ENCODE data around the gene SND1. TPM values are rescaled to one million over a fixed set of nuclear protein-coding genes. Genes with fewer than 3 reads are reported as not detected.

SND1 gene
- total and polyA plus RNA-seq, 2 donors (not counting 3 experiments of a cell fraction or from before 2014, with no cell fraction given): 116 to 249 TPM

DNA sequence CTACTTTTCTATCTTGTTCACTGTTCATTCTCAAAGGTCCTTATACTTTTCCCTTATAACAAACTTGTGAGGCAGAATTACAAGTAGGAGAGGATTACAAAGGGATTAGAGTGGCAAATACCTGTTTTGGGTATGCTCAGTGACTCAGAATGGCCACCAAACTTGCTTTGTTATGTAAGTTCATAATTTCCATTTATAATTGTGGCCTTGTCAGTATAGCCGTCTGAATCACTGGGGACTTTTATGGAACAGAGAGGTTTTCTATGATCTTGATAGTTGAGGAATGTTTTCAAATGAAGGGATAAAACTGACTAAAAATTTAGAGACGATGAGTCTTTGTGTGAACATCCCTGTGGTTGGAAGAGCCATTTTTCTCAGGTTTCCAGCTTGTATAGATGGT lies 116.2 kb downstream of the SND1 start:
- Histone ChIP-seq H3K9ac (replicated peaks; ENCODE audit: extremely low read depth, insufficient read depth, low read length) (no peak overlapping the region), H4K20me1 (replicated peaks; ENCODE audit: control insufficient read depth, extremely low read depth, insufficient read depth, low read length) (peaks cover 7% of the 10 kb centered on the region), H3K4me1 (ENCODE audit: control insufficient read depth, extremely low read depth, insufficient read depth, low read length) (peaks cover 7% of the 10 kb centered on the region), H3K36me3 (ENCODE audit: control insufficient read depth in 2 of 2, extremely low read depth in 1 of 2, insufficient read depth in 2 of 2, low read length in 2 of 2) (no peaks in the 10 kb centered on the region), H3K4me3 (replicated peaks in 1 of 3; ENCODE audit: insufficient read depth in 1 of 3, low read depth in 1 of 3, low read length in 3 of 3) (no peak overlapping the region), H3K27me3 (ENCODE audit: control insufficient read depth in 2 of 2, insufficient read depth in 2 of 2, low read length in 2 of 2) (no peaks in the 10 kb centered on the region), H3K27ac (ENCODE audit: insufficient read depth, low read depth, low read length) (no peak overlapping the region), H3K4me2 (ENCODE audit: insufficient read depth, low read length) (no peak overlapping the region), H3K9me3 (replicated peaks; ENCODE audit: control insufficient read depth, insufficient read depth, low read length) (no peaks in the 10 kb centered on the region), H2AFZ (ENCODE audit: low read depth, low read length) (no peak overlapping the region), H3K79me2 (ENCODE audit: control insufficient read depth, insufficient read depth, low read length) (peaks cover 68% of the 10 kb centered on the region), H3K9me1 (replicated peaks; ENCODE audit: control insufficient read depth, extremely low read depth, insufficient read depth, low read length) (no peaks in the 10 kb centered on the region)
- DNase-seq (ENCODE audit: low read depth, low spot score) (no peak), FAIRE-seq (no peak)
- dilution Hi-C loops (cut with MboI; ENCODE audit: extremely low pct_ligation_motif_present, low sequenced_read_pairs) (no loop called here), intact Hi-C loops (cut with micrococcal nuclease) (no loop called here)
- POLR2A ChIA-PET: no interaction called here
- CTCF ChIA-PET: no interaction called here
- TF ChIP-seq JUN (IDR thresholded peaks at IDR 0.05; ENCODE audit: borderline replicate concordance, insufficient read depth, insufficient read length, low read depth) (no peak), FOS (IDR thresholded peaks at IDR 0.05; ENCODE audit: borderline replicate concordance, insufficient read depth, low read length) (no peak), POLR2A (IDR thresholded peaks at IDR 0.05; ENCODE audit: low read depth, low read length) (no peak), MYC (IDR thresholded peaks at IDR 0.05; ENCODE audit: low read depth, low read length) (no peak), POLR2AphosphoS5 (IDR thresholded peaks at IDR 0.05; ENCODE audit: insufficient read depth, low read depth, low read length) (no peak), EZH2 (IDR thresholded peaks at IDR 0.05; ENCODE audit: borderline replicate concordance, low read depth, low read length, severe bottlenecking) (no peak), CTCF (IDR thresholded peaks at IDR 0.05; ENCODE audit: extremely low read depth in 1 of 2, insufficient read depth in 1 of 2, low read depth in 1 of 2, low read length in 2 of 2) (no peak), GATA2 (IDR thresholded peaks at IDR 0.05; ENCODE audit: insufficient read depth, insufficient read length, low read depth, low read length) (no peak), MAX (IDR thresholded peaks at IDR 0.05; ENCODE audit: insufficient read depth, insufficient read length) (no peak)
- no TSS peak for BruUV-seq (replicated peaks)

Measured in endothelial cell of umbilical vein (primary cell).